GM21825 (cell line): ENCODE data around the gene CCSAP.
"Not testable (repeated sequence)": the region's sequence is repeated elsewhere in the genome, so short reads cannot be mapped to it uniquely, and the experiment has no call there.

ENCODE experiments used
- ATAC-seq: cut with Tn5 transposase; IDR thresholded peaks from one replicate; pipeline ENCODE4 v1.9.1; 2021; ENCODE audit warnings: mild to moderate bottlenecking, moderate library complexity; ENCODE audit not compliant: unreplicated experiment

CCSAP gene, protein sequence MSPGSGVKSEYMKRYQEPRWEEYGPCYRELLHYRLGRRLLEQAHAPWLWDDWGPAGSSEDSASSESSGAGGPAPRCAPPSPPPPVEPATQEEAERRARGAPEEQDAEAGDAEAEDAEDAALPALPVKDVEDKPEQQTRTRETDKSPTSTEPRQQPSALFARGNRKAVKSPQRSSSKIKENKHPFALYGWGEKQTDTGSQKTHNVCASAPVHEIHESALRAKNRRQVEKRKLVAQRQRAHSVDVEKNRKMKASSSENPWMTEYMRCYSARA

DNA sequence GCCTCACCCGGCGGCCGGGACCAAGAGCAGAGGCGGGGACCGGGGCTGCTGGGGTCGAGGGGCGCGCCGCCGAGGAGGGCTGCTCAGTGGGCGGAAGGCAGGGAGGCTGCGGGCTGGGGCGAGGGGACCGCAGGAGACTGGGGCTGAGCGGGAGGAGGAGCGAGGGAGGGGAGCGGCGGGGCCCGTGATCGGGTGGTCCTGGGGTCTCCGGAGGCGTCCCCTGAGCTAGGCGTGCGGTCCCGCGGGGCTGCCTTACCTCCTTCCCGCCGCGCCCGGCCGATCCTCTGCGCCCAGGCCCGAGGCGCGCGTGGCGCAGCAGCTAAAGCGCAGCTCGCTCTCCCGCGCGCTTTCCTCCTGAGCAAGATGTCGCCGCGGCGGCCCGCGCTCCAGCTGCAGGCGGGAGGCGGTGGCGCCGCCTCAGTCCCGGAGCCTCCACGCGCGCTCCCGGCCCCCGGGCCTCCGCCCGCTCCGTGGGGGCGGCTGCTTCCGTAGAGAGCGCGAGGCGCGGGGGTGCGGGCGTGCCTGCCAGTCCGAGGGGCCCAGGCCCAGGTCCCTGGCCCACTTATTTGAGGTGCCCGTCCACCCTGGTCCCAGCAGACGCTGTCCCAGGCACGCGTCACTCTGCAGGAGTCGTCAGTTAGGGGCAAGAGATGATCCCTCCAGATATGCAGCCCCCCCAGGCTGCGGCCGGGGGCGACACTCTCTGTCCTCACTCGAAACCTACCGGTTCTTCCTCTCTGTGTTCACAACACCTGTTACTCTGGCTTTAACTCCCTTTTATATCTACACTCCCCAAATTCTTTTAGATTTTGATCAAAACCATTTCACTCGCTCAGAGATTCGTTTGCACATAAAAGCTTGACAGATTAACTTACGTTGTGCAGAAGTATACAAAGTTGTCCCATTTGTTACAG, at the start of gene CCSAP:
Gene CCSAP, minus strand, starts transcription at position 392 of the 914 bp plus-strand sequence. CDS start 582 bp downstream, outside the sequence.
- ATAC-seq, result peak; percentile 42

DNA sequence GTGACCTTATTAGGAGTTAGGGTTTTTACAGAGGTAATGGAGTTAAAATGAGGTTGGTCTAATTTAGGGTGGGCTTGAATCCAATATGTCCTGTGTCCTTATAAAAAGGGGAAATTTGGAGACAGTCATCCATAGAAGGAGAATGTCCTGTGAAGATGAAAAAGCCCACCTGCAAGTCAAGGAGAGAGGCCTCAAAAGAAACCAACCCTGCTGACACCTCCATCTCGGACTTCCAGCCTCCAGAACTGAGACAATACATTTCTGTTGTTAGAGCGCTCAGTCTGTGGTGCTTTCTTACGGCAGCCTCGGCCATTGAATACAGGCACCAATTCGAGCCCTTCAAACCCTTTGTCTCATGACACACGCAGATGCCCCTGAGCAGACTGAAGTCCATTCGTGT, 47.3 kb upstream of the CCSAP start:
- ATAC-seq, result no peak

DNA sequence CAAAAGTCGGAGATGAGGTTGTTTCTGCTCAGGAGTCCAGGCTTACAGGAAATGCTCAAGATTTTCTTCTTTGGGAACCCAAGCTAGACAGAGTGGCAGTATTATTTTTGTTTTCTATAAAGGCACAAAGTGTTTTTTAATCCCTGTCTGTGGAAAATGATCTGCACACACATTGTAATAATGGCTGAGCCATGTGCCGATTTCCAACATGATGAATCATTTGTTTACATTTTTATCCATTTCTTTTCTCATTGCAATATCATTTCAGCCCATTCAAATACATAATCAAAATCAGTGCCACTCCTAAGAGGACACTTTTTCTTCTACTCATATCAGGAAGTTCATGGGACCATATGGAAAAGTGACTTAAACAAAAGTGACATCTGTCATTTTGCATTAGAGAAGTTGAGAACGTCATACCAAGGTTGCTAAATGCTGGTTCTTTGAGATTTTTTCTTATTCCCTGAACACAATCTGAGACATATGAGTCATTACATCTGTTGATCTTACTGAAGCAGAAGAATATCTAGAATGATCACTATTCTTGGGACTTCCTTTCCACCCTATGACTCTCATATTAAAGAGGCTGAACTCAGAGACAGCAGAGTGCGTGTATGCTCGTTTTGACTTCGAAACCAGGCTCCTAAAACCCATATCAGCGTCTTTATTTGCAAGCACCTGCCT, 46.2 kb upstream of the CCSAP start:
- ATAC-seq, result no peak

- ATAC-seq, result no peak
Observed at GRCh38 chr1:229385853-229386456, 43.1 kb upstream of the CCSAP start.

GRCh38 chr1:229384822-229385221, 42.0 kb upstream of the CCSAP start:
- ATAC-seq, result no peak

GRCh38 chr1:229383961-229384360, 41.1 kb upstream of the CCSAP start:
- no peak for ATAC-seq

DNA sequence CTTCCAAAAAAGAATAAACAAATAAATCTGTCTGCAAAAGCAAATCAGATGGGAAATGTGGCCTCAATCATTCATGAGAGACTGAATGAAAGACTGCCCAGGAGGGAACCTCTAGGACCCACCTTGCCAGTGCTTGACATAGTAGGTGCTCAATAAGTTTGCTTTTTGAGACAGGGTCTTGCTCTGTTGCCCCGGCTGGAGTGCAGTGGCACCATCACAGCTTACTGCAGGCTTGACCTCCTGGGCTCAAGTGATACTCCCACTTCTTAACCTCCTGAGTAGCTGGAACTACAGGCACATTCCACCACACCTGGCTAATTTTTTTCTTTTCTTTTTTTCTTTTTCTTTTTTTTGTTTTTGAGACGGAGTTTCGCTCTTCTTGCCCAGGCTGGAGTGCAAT, 40.3 kb upstream of the CCSAP start:
- no peak for ATAC-seq

GRCh38 chr1:229381234-229381633, 38.4 kb upstream of the CCSAP start:
- no peak for ATAC-seq

- ATAC-seq, result no peak
Observed at GRCh38 chr1:229380536-229381160, 37.8 kb upstream of the CCSAP start.

- no peak for ATAC-seq
Observed at GRCh38 chr1:229379846-229380245, 37.0 kb upstream of the CCSAP start.

DNA sequence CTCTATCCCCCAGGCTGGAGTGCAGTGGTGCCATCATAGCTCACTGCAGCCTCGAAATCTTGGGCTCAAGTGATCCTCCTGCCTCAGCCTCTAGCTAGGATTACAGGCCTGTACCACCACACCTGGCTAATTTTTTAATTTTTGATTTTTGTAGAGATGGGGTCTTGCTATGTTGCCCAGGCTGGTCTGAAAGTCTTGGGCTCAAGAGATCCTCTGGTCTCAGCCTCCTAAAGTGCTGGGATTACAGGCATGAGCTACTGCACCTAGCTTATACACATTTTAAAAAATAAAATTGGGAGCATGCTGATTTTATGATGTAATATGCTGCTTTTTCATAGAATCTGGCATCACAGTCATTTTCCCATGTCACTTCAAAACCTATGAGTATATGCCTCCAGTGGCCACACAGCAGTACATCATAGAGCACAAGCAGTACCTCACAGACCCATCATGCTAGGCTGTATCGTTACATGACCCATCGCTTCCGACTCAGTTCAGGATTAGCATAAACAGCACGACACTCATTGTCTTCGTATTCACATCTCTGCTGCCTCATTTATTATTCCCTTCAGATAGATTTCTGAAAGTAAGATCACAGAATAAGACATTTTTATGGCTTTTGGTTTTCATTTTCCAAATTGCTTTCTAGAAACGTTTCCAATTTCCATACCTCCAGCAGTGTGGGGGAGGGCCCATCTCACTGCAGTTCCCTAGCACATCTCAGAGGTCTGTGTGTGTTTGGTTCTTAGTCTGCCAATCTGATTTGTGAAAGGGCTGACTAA, 35.9 kb upstream of the CCSAP start:
- ATAC-seq, result no peak

DNA sequence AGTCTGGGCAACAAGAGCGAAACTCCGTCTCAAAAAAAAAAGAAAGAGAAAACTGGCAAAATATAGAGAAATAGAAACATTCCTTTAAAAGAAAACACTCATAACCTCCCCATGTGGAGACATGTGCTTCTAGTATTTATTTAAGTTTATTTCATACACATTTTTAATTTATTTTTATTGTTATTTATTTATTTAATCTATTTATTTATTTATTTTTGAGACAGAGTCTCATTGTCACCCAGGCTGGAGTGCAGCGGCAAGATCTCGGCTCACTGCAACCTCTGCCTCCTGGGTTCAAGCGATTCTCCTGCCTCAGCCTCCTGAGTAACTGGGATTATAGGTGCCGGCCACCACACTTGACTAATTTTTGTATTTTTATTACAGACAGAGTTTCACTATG, 35.2 kb upstream of the CCSAP start:
- ATAC-seq, result not testable (repeated sequence)

- no peak for ATAC-seq
Observed at GRCh38 chr1:229377429-229377828, 34.6 kb upstream of the CCSAP start.

DNA sequence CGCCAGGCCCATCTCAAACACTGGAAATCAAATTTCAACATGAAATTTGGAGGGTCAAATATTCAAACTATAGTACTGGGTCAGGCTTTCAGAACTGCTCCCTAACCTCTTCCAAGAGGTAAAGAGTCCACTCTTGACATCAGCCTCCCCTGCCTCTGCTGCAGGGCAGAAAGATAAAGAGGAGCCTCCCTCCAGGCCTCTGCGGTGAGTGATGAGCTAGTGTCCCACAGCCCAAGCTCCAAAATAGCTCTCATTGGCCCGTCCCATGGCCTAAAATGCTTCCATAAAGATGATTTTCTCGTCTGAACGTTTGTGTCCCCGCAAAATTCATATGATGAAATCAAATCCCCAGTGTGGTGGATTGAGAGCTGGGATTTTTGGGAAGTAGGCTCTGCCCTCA, 33.7 kb upstream of the CCSAP start:
- no peak for ATAC-seq

DNA sequence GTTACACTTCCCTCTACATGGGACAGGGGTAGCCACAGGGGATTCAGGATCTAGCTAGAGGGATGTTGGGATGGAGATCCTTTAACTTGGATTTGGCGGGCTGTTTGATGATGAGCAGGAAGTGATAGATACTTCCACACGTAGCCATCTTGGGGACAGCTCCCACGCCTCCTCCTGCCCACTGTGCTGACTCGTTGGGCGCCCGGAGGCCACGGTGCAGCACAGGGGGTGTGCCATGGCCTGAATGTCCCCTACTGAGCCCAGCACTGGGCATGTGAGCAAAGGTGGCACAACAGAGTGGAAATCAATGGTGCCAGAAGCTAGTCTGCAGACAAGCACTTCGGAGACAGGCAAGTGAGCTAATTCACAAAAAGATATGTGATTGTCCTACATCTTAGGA, 31.6 kb upstream of the CCSAP start:
- no peak for ATAC-seq

DNA sequence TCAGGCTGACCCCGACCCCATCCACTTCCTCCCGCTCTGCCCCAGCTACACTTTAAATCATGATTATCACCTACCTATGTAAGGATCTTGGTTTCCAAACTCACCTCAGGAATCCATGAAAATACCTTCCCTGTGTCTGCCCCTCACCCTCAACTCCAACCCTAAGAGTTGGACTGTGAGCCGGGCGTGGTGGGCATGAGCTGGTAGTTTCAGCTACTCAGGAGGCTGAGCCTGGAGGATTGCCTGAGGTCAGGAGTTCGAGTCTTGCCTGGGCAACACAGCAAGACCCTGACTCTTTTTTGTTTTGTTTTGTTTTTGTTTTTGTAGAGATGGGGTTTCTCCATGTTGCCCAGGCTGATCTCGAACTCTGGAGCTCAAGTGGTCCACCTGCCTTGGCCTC, 30.5 kb upstream of the CCSAP start:
- no peak for ATAC-seq

DNA sequence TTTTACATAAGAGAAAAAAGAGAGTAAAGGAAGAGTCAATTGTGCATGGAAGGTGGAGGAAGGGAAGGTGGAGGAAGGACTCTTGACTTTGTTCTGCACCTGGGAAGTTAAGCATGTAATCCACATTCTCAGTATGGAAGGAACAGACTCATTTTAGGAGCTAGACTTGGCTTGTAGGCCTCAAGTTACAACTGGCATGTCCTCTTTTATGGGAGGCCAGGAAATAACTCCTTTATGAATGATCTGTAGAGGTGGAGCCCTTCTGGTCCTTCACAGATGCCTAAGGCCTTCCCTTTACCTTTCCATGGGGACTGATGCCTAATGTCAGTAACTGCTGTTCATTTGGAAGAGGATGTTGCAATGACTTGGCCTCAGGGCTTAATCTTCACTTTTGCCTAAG, 29.4 kb upstream of the CCSAP start:
- no peak for ATAC-seq

DNA sequence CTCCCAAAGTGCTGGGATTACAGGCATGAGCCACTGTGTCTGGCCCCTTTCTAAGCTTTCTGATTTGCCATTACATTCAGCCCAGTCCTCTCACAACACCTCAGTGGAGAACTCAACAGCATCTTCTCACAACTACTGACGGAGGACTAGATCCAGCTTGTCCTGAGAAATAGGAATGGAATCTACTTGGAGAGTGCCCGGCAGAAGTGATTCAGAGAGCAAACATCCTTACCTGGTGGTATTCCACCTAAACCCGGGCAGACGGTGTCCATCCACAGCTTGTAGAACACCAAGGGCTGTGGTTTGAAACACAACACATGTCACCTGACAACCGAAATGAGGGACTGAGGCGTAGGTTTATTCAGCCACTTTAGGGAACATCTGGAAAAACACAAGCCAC, 28.8 kb upstream of the CCSAP start:
- ATAC-seq, result no peak

DNA sequence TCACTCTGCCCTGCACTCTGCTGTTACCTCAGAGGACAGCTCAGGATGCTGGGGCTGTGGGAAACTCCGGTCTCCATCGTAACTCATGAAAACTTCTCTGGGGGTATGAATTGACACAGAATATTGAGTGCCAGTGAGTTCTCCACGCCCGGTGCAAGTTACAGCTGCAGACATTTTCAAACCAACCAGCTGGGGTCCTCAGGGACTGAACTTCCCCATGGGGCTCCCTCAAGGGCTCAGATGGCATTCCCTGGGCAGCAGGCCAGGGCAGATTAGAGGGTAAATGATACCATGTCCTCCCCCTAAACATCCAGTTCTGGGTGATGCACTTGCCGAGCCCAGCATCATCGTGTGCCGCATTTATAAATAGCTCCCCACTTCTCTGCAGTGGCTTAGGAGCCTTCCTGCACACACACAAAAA, 27.8 kb upstream of the CCSAP start:
- peak; percentile 36 for ATAC-seq

DNA sequence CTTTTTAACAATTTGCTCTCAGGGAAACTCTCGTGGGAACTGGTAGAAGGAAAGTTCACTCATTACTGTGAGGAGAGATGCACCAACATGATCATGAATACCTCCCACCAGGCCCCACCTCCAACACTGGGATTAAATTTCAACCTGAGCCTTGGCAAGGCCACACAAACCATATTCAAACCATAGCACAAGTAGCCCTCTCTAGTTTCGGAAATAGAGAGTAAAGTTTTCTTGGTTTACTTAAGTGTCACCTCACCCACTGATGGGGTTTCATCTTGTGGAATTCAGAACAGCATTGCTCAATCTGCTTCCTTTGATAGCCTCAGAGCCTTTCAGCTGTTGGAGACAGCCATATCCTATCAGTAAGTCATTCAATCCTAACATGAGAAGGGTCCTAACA, 25.5 kb upstream of the CCSAP start:
- peak; percentile 71 for ATAC-seq
